HepG2 (cell line): Measurements from ENCODE around the gene EIF4ENIF1. TPM values are rescaled to one million over a fixed set of nuclear protein-coding genes. Genes with fewer than 3 reads are reported as not detected.

Source experiments
- ATAC-seq: fragments of 200-7000 bp; cut with Tn5 transposase; 3 replicates; pipeline ENCODE4 v1.9.1; 2020; ENCODE audit warnings: mild to moderate bottlenecking, moderate library complexity
- BruUV-seq: library from RNA; stranded (reverse); fragments of 400-500 nt; replicated peaks from 2 replicates; lab custom pipeline; 2021; lab: Mats Ljungman, UMichigan
- CTCF ChIA-PET: fragments of 300-600 bp; formaldehyde crosslinking; extraction: SDS; loops from one replicate; lab custom pipeline; 2021; ENCODE audit warnings: low total read pairs, inconsistent platforms, low intra/inter-chr PET ratio; lab: Yijun Ruan, JAX
- POLR2A ChIA-PET: fragments of 350-600 bp; sonication (Branson Sonifier 250); formaldehyde crosslinking; loops from one replicate; lab custom pipeline; 2020; ENCODE audit warnings: antibody characterized with exemption, inconsistent platforms; lab: Yijun Ruan, JAX
- DNase-seq: peaks from one replicate; pipeline ENCODE4 v3.0.0-alpha.2; 2015; ENCODE audit warnings: low spot score
- FAIRE-seq: peaks from 3 replicates; lab custom pipeline; 2011; peaks lifted over from hg19 to GRCh38; lab: Jason Lieb, UNC
- H2AFZ ChIP-seq: one replicate; pipeline ENCODE4 v1.6.1; 2011; ENCODE audit warnings: low read length, inconsistent platforms
- H3K27ac ChIP-seq: fragments of 300-600 bp; 3 replicates; pipeline ENCODE4 v1.8.0; 2011; ENCODE audit warnings: mixed run types, mild to moderate bottlenecking, mixed read lengths, low read length, inconsistent platforms; ENCODE audit not compliant: insufficient read depth; ENCODE audit errors: extremely low read length
- H3K27me3 ChIP-seq, 2 experiments: fragments of 200-600 bp in 1 of 2; 2 replicates in 1 of 2; 3 replicates in 1 of 2; pipeline versions ENCODE4 v1.6.0 to v1.8.0; 2011; ENCODE audit warnings: low read length in 2 of 2, mild to moderate bottlenecking in 2 of 2, moderate library complexity in 2 of 2, inconsistent platforms in 1 of 2; ENCODE audit not compliant: insufficient read depth in 2 of 2, control insufficient read depth in 1 of 2
- H3K36me3 ChIP-seq, 2 experiments: fragments of 200-600 bp in 1 of 2; replicated peaks in 1 of 2; 2 replicates in 1 of 2; 3 replicates in 1 of 2; pipeline versions ENCODE4 v1.5.1 to v1.8.0; 2011; ENCODE audit warnings: low read length in 2 of 2, inconsistent platforms in 1 of 2; ENCODE audit not compliant: insufficient read depth in 2 of 2, control insufficient read depth in 1 of 2
- H3K4me1 ChIP-seq: 2 replicates; pipeline ENCODE4 v1.5.1; 2012; ENCODE audit warnings: low read length, inconsistent platforms; ENCODE audit not compliant: insufficient read depth
- H3K4me2 ChIP-seq: 2 replicates; pipeline ENCODE4 v1.6.0; 2011; ENCODE audit warnings: low read depth, low read length, inconsistent platforms
- H3K4me3 ChIP-seq, 3 experiments: fragments of 200-600 bp in 1 of 3; sonication (generic), shearing (Covaris generic) in 1 of 3; replicated peaks in 1 of 3; 2 replicates each; pipeline ENCODE4 v1.5.1; 2011 to 2016; ENCODE audit warnings: low read length in 3 of 3, inconsistent platforms in 2 of 3, low read depth in 2 of 3, mild to moderate bottlenecking in 2 of 3, control low read depth in 1 of 3, mixed read lengths in 1 of 3; ENCODE audit not compliant: insufficient read depth in 1 of 3
- H3K79me2 ChIP-seq: one replicate; pipeline ENCODE4 v1.6.1; 2011; ENCODE audit warnings: low read length, inconsistent platforms; ENCODE audit not compliant: insufficient read depth
- H3K9ac ChIP-seq: 2 replicates; pipeline ENCODE4 v1.6.0; 2011; ENCODE audit warnings: mild to moderate bottlenecking, low read depth, low read length, inconsistent platforms; ENCODE audit not compliant: insufficient read depth
- H3K9me3 ChIP-seq: 2 replicates; pipeline ENCODE4 v1.5.1; 2012; ENCODE audit warnings: mild to moderate bottlenecking, low read length
- H4K20me1 ChIP-seq: 2 replicates; pipeline ENCODE4 v1.6.0; 2011; ENCODE audit warnings: inconsistent platforms, mild to moderate bottlenecking, low read length, moderate library complexity; ENCODE audit not compliant: insufficient read depth
- GFI1 ChIP-seq: sonication (generic); formaldehyde crosslinking; IDR thresholded peaks from 2 replicates; pipeline ENCODE4 v1.5.0; 2020; ENCODE audit warnings: missing genetic modification reagents, mild to moderate bottlenecking, borderline replicate concordance
- PCBP2 ChIP-seq: fragments of 200-400 bp; formaldehyde crosslinking; optimal IDR thresholded peaks from 2 replicates; pipeline ENCODE3; 2018; ENCODE audit warnings: low read length, low read depth; ENCODE audit not compliant: poor library complexity, severe bottlenecking
- SAP130 ChIP-seq: IDR thresholded peaks from 2 replicates; pipeline ENCODE4 v1.6.1; 2016; ENCODE audit warnings: low read depth
- SMC3 ChIP-seq: IDR thresholded peaks from 2 replicates; pipeline ENCODE4 v1.6.1; 2011; ENCODE audit warnings: low read length, improper control_type of control experiment
- STAG1 ChIP-seq: sonication (generic); formaldehyde crosslinking; IDR thresholded peaks from 2 replicates; pipeline ENCODE4 v1.4.0; 2020; ENCODE audit warnings: missing genetic modification reagents
- ZNF292 ChIP-seq: sonication (generic); formaldehyde crosslinking; IDR thresholded peaks from 2 replicates; pipeline ENCODE4 v1.8.1; 2022; ENCODE audit warnings: mild to moderate bottlenecking, low read depth, missing genetic modification reagents, borderline replicate concordance
- ZNF30 ChIP-seq: sonication (generic); formaldehyde crosslinking; IDR thresholded peaks from 2 replicates; pipeline ENCODE4 v1.5.0; 2020; ENCODE audit warnings: mild to moderate bottlenecking, missing genetic modification reagents
- ZNF552 ChIP-seq: sonication (generic); formaldehyde crosslinking; IDR thresholded peaks from 2 replicates; pipeline ENCODE4 v1.9.0; 2022; ENCODE audit warnings: missing genetic modification reagents, mild to moderate bottlenecking, borderline replicate concordance
- ZNF775 ChIP-seq: sonication (generic); formaldehyde crosslinking; IDR thresholded peaks from 2 replicates; pipeline ENCODE4 v1.4.0; 2020; ENCODE audit warnings: missing genetic modification reagents, mild to moderate bottlenecking, moderate library complexity, borderline replicate concordance
- ZSCAN21 ChIP-seq: sonication (generic); formaldehyde crosslinking; IDR thresholded peaks from 2 replicates; pipeline ENCODE4 v1.8.0; 2022; ENCODE audit warnings: mild to moderate bottlenecking, missing genetic modification reagents, moderate library complexity, borderline replicate concordance
- WGBS: methylation state at CpG from one replicate; pipeline ENCODE4 v1.1.6; 2017; ENCODE audit warnings: low lambda C conversion rate; 5-methylcytosine and 5-hydroxymethylcytosine counted together
- in situ Hi-C: cut with HindIII; loops from 2 replicates; pipeline ENCODE4 v1.10.0; 2017; ENCODE audit warnings: low pct_unique_long_range_greater_than_20kb; ENCODE audit not compliant: extremely low pct_ligation_motif_present
- intact Hi-C: fragments of 100-400 bp; cut with micrococcal nuclease; formaldehyde crosslinking; loops from one replicate; pipeline ENCODE4 v1.10.0; 2022; ENCODE audit not compliant: unreplicated experiment
- polyA plus RNA-seq, 8 experiments: library from polyadenylated mRNA; depleted of rRNA in 3 of 8; stranded (reverse) in 7 of 8; unstranded in 1 of 8; fragments of >200 nt; fragmentation: Illumina TruSeq in 4 of 8; extraction: Trizol in 4 of 8; gene quantifications; 2 replicates each; pipeline versions ENCODE4 v1.2.1 to v1.2.3, GENCODE V29; 2011 to 2016; ENCODE audit warnings: low read depth in 4 of 8, missing spikeins in 1 of 8, mixed read lengths in 1 of 8; ENCODE audit not compliant: insufficient read depth in 1 of 8
- total RNA-seq, 5 experiments: library from RNA; depleted of rRNA; stranded (reverse); fragments of >200 nt; fragmentation: Illumina TruSeq; extraction: Trizol; gene quantifications; 2 replicates each; pipeline ENCODE4 v1.2.3, GENCODE V29; 2016; ENCODE audit warnings: low read depth in 1 of 5
- TF ChIP-seq, protein P1 (sequence below): sonication (generic); formaldehyde crosslinking; IDR thresholded peaks from 2 replicates; pipeline ENCODE4 v1.8.1; 2023; ENCODE audit warnings: mild to moderate bottlenecking, moderate library complexity, missing genetic modification reagents
- TF ChIP-seq, protein P2 (sequence below): sonication (generic); formaldehyde crosslinking; IDR thresholded peaks from 2 replicates; pipeline ENCODE4 v1.5.0; 2020; ENCODE audit warnings: mild to moderate bottlenecking, missing genetic modification reagents, moderate library complexity

Gene EIF4ENIF1
- total and polyA plus RNA-seq, 2 of the 13 experiments (the other 11 are each of a cell fraction or from before 2014, with no cell fraction given) = 11.9 to 12.3 TPM

DNA sequence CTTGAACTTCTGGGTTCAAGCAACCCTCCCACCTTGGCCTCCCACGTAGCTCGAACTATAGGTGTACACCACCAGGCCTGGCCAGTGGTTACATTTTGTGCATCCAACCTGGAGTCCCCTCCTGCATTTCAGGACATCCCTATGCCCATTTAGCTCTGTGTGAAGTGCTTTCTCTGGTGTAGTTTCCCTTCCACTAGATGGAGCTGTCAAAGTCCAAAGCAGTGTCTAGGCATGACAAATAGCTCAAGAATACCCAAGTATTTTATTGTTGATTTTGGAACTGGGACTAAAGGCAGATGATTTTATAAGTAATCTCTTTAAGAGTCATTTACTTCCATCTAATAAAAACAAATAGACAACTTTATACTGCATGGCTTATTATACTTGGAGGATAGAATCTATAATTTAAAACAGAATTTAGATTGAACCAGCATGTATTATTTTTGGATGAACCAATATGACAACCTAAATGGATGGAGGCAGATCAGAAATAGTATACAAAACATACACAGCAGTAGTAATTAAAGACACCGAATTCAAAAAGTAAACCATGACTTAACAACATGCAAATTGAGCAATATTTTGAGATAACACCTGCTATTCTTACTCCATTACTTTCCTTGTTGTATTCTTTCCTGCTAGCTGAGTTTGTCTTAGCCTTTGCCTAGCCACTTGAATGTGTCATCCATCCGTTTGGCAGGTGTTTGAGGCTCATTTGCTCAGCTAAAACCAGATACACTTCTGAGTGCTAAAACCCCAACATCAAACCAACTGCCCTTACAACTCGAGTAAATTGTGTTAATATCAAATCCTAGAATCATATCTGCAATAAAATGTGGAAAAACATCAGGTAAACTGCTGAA, 37.7 kb downstream of the EIF4ENIF1 start:
- in situ Hi-C loops (no loop called here), intact Hi-C loops (no loop called here)
- TF ChIP-seq ZNF552 (CRISPR knock-in tag) (no peak), ZNF30 (CRISPR knock-in tag) (no peak), ZNF292 (no peak), ZSCAN21 (no peak), SMC3 (peak; percentile 24; the same call in 1 of the 2 replicates), STAG1 (peak; percentile 45), GFI1 (CRISPR knock-in tag) (no peak), ZNF775 (no peak), SAP130 (CRISPR knock-in tag) (0 out of 2 replicates have a peak, but pooled peaks have one; percentile 27), PCBP2 (no peak)
- TF ChIP-seq, protein P1, sequence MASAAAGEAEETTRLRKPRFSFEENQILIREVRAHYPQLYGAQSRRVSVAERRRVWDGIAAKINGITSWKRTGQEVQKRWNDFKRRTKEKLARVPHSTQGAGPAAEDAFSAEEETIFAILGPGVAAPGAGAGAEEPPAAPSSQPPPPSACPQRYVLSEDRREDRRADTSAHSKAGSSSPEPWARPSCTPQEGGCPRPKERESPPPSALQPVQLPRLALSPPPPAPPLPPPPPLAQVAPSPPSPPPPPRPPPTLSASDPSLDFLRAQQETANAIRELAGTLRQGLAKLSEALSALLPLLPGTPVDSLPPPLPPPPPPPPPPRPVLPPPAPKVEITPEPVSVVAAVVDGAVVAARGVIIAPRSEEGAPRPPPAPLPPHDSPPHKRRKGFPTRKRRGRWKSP (CRISPR knock-in tag) = no peak
- TF ChIP-seq, protein P2, sequence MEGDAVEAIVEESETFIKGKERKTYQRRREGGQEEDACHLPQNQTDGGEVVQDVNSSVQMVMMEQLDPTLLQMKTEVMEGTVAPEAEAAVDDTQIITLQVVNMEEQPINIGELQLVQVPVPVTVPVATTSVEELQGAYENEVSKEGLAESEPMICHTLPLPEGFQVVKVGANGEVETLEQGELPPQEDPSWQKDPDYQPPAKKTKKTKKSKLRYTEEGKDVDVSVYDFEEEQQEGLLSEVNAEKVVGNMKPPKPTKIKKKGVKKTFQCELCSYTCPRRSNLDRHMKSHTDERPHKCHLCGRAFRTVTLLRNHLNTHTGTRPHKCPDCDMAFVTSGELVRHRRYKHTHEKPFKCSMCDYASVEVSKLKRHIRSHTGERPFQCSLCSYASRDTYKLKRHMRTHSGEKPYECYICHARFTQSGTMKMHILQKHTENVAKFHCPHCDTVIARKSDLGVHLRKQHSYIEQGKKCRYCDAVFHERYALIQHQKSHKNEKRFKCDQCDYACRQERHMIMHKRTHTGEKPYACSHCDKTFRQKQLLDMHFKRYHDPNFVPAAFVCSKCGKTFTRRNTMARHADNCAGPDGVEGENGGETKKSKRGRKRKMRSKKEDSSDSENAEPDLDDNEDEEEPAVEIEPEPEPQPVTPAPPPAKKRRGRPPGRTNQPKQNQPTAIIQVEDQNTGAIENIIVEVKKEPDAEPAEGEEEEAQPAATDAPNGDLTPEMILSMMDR (CRISPR knock-in tag) = peak; percentile 64
- DNase-seq = peak; percentile 57
- BruUV-seq = no TSS peak
- H3K4me3 ChIP-seq = no peak overlapping the region
- no peak overlapping the region for H3K9ac ChIP-seq
- no peak overlapping the region for H3K27ac ChIP-seq
- H2AFZ ChIP-seq = no peak overlapping the region
- peak; percentile 93 for ATAC-seq
- no peak overlapping the region for H3K4me2 ChIP-seq
- ChIA-PET CTCF (interaction anchor here (0.8 kb wide), 1 partner anchor 105 kb away, joined by 4 read pairs; no protein-coding TSS in a partner anchor), POLR2A (interaction anchor here (0.7 to 1.1 kb wide), 2 partner anchors 105 to 209 kb away, joined by 3 read pairs; no protein-coding TSS in a partner anchor)
- H3K4me1 ChIP-seq = no peaks in the 10 kb centered on the region
- no peaks in the 10 kb centered on the region for H4K20me1 ChIP-seq
- no peaks in the 10 kb centered on the region for H3K79me2 ChIP-seq
- peaks cover 8 to 46% of the 10 kb centered on the region in 2 experiments; a peak in 4 of 5 replicates for H3K36me3 ChIP-seq
- 80% methylated on average over 5 of the region's 5 CpGs for WGBS
- H3K9me3 ChIP-seq = no peaks in the 10 kb centered on the region
- peak; percentile 86 for FAIRE-seq
- H3K27me3 ChIP-seq = no peaks in the 10 kb centered on the region
